Glutamatergic neuron (in vitro differentiated cells): ENCODE data around the gene AQP9. TPM values are rescaled to one million over a fixed set of nuclear protein-coding genes. Genes with fewer than 3 reads are reported as not detected.

Experiments
- DNase-seq: peaks from one replicate; pipeline ENCODE4 v3.0.0; 2022
- H3K27ac Mint-ChIP-seq: one replicate; pipeline ENCODE4 v1.8.0; 2020; ENCODE audit warnings: mild to moderate bottlenecking, mixed read lengths, inconsistent platforms; ENCODE audit not compliant: unreplicated experiment
- H3K27me3 Mint-ChIP-seq: one replicate; pipeline ENCODE4 v1.8.0; 2020; ENCODE audit warnings: mild to moderate bottlenecking, moderate library complexity, mixed read lengths, inconsistent platforms; ENCODE audit not compliant: unreplicated experiment
- H3K36me3 Mint-ChIP-seq: one replicate; pipeline ENCODE4 v1.8.0; 2020; ENCODE audit warnings: mild to moderate bottlenecking, mixed read lengths, inconsistent platforms; ENCODE audit not compliant: unreplicated experiment
- H3K4me1 Mint-ChIP-seq: one replicate; pipeline ENCODE4 v1.8.0; 2020; ENCODE audit warnings: mild to moderate bottlenecking, low read depth, mixed read lengths, inconsistent platforms; ENCODE audit not compliant: unreplicated experiment
- H3K4me3 Mint-ChIP-seq: one replicate; pipeline ENCODE4 v1.8.0; 2020; ENCODE audit warnings: mild to moderate bottlenecking, mixed read lengths, inconsistent platforms; ENCODE audit not compliant: unreplicated experiment
- H3K9me3 Mint-ChIP-seq: one replicate; pipeline ENCODE4 v1.8.0; 2020; ENCODE audit warnings: mild to moderate bottlenecking, moderate library complexity, mixed read lengths, inconsistent platforms; ENCODE audit not compliant: unreplicated experiment
- CTCF ChIP-seq: fragments of 200-600 bp; sonication (generic); IDR thresholded peaks from one replicate; pipeline ENCODE4 v1.5.0; 2021; ENCODE audit not compliant: partially characterized antibody, unreplicated experiment
- total RNA-seq: library from RNA; stranded (reverse); fragmentation: NEBNext Ultra II Directional; extraction: Animal tissue kit (Norgen Biotek cat#: 25700); gene quantifications from one replicate; pipeline ENCODE4 v1.2.1, GENCODE V29; 2021; ENCODE audit not compliant: unreplicated experiment

AQP9 gene
- total RNA-seq, 1 donor from 2014 or later, result not detected

GRCh38 chr15:58174709-58175108 lies 36.5 kb downstream of the AQP9 start:
- Mint-ChIP-seq H3K4me1 (no peaks in the 10 kb centered on the region), H3K36me3 (no peaks in the 10 kb centered on the region), H3K27ac (no peak overlapping the region), H3K9me3 (no peaks in the 10 kb centered on the region), H3K27me3 (peaks cover 4% of the 10 kb centered on the region), H3K4me3 (no peak overlapping the region)
- no peak for TF ChIP-seq CTCF
- no peak for DNase-seq

GRCh38 chr15:58175955-58176354 lies 37.8 kb downstream of the AQP9 start:
- Mint-ChIP-seq H3K4me1 (no peaks in the 10 kb centered on the region), H3K27ac (no peak overlapping the region), H3K9me3 (no peaks in the 10 kb centered on the region), H3K4me3 (no peak overlapping the region), H3K36me3 (no peaks in the 10 kb centered on the region), H3K27me3 (peaks cover 1% of the 10 kb centered on the region)
- no peak for TF ChIP-seq CTCF
- no peak for DNase-seq

- H3K4me1 Mint-ChIP-seq, result no peaks in the 10 kb centered on the region
- no peaks in the 10 kb centered on the region for H3K9me3 Mint-ChIP-seq
- no peak for DNase-seq
- H3K36me3 Mint-ChIP-seq, result no peaks in the 10 kb centered on the region
- H3K4me3 Mint-ChIP-seq, result no peak overlapping the region
- TF ChIP-seq CTCF, result no peak
- no peaks in the 10 kb centered on the region for H3K27me3 Mint-ChIP-seq
- H3K27ac Mint-ChIP-seq, result no peak overlapping the region
Measured at GRCh38 chr15:58178668-58179067, 40.5 kb downstream of the AQP9 start.

GRCh38 chr15:58179206-58179605 lies 41.0 kb downstream of the AQP9 start:
- Mint-ChIP-seq H3K36me3 (no peaks in the 10 kb centered on the region), H3K27me3 (no peaks in the 10 kb centered on the region), H3K4me1 (no peaks in the 10 kb centered on the region), H3K27ac (no peak overlapping the region), H3K4me3 (no peak overlapping the region), H3K9me3 (no peaks in the 10 kb centered on the region)
- no peak for TF ChIP-seq CTCF
- no peak for DNase-seq

GRCh38 chr15:58179741-58180381 lies 41.7 kb downstream of the AQP9 start:
- Mint-ChIP-seq H3K4me1 (no peaks in the 10 kb centered on the region), H3K27ac (no peak overlapping the region), H3K27me3 (no peaks in the 10 kb centered on the region), H3K9me3 (no peaks in the 10 kb centered on the region), H3K4me3 (no peak overlapping the region), H3K36me3 (no peaks in the 10 kb centered on the region)
- TF ChIP-seq CTCF, result no peak
- no peak for DNase-seq
